GM18870 (cell line): ENCODE results near the gene CXCL17.
"Not testable (repeated sequence)": the region's sequence is repeated elsewhere in the genome, so short reads cannot be mapped to it uniquely, and the experiment has no call there.

ENCODE experiments used
- ATAC-seq: cut with Tn5 transposase; IDR thresholded peaks from one replicate; pipeline ENCODE4 v1.9.1; 2021; ENCODE audit warnings: moderate library complexity; ENCODE audit not compliant: unreplicated experiment

The CXCL17 gene

GRCh38 chr19:42442833-42443232 lies at the start of gene CXCL17:
Gene CXCL17 (minus strand): TSS chr19:42442946. CDS start chr19:42442832, 114 bp downstream.
- no peak for ATAC-seq

GRCh38 chr19:42488783-42489521 lies 46.2 kb upstream of the CXCL17 start:
- ATAC-seq = no peak

- ATAC-seq = no peak
Measured at GRCh38 chr19:42487798-42488178, 45.0 kb upstream of the CXCL17 start.

GRCh38 chr19:42487032-42487797 lies 44.5 kb upstream of the CXCL17 start:
- ATAC-seq = no peak

- not testable (repeated sequence) for ATAC-seq
Measured at GRCh38 chr19:42485036-42485435, 42.3 kb upstream of the CXCL17 start.

GRCh38 chr19:42480335-42481095 lies 37.8 kb upstream of the CXCL17 start:
- ATAC-seq = no peak

GRCh38 chr19:42479736-42480135 lies 37.0 kb upstream of the CXCL17 start:
- ATAC-seq = no peak

- no peak for ATAC-seq
Measured at GRCh38 chr19:42478765-42479311, 36.1 kb upstream of the CXCL17 start.

GRCh38 chr19:42477933-42478332 lies 35.2 kb upstream of the CXCL17 start:
- no peak for ATAC-seq

- no peak for ATAC-seq
Measured at GRCh38 chr19:42477117-42477516, 34.4 kb upstream of the CXCL17 start.

- no peak for ATAC-seq
Measured at GRCh38 chr19:42475366-42475765, 32.6 kb upstream of the CXCL17 start.

- ATAC-seq = no peak
Measured at GRCh38 chr19:42474743-42475142, 32.0 kb upstream of the CXCL17 start.

GRCh38 chr19:42473686-42474085 lies 30.9 kb upstream of the CXCL17 start:
- no peak for ATAC-seq

- ATAC-seq = no peak
Measured at GRCh38 chr19:42472402-42473147, 29.8 kb upstream of the CXCL17 start.

- ATAC-seq = no peak
Measured at GRCh38 chr19:42471554-42472249, 29.0 kb upstream of the CXCL17 start.

- ATAC-seq = no peak
Measured at GRCh38 chr19:42469311-42470235, 26.8 kb upstream of the CXCL17 start.

GRCh38 chr19:42468273-42468796 lies 25.6 kb upstream of the CXCL17 start:
- no peak for ATAC-seq

GRCh38 chr19:42467183-42467760 lies 24.5 kb upstream of the CXCL17 start:
- no peak for ATAC-seq
